ENCODE results near the gene BST1.
A peak's percentile ranks its signal among the peaks of the same experiment; 100 is the strongest.

Gene BST1

GRCh38 chr4:15702941-15703403 lies at the start of gene BST1:
BST1 (plus strand) TSS chr4:15703065; CDS start chr4:15703145, 80 bp downstream.
- DNase-seq (ENCODE audit: low read depth), result no peak
- peak within 1 kb of the TSS; percentile 48 for H3K4me3 ChIP-seq (ENCODE audit: low read depth, low read length)

- peak overlapping the region; percentile 82 for H3K4me3 ChIP-seq (ENCODE audit: low read depth, low read length)
- no peak for DNase-seq (ENCODE audit: low read depth)
Measured at GRCh38 chr4:15653420-15653819, 49.4 kb upstream of the BST1 start.

GRCh38 chr4:15653864-15654592 lies 48.8 kb upstream of the BST1 start:
- DNase-seq (ENCODE audit: low read depth), result no peak
- H3K4me3 ChIP-seq (ENCODE audit: low read depth, low read length), result peak overlapping the region; percentile 82

- peak overlapping the region; percentile 82 for H3K4me3 ChIP-seq (ENCODE audit: low read depth, low read length)
- DNase-seq (ENCODE audit: low read depth), result no peak
Measured at GRCh38 chr4:15654593-15655222, 48.2 kb upstream of the BST1 start.

GRCh38 chr4:15655223-15656037 lies 47.4 kb upstream of the BST1 start, which contains the start of gene FBXL5:
FBXL5 (minus strand) TSS chr4:15655357; CDS start chr4:15655287, 70 bp downstream.
- H3K4me3 ChIP-seq (ENCODE audit: low read depth, low read length), result peak within 1 kb of the TSS; percentile 82
- peak; percentile 57 for DNase-seq (ENCODE audit: low read depth)

GRCh38 chr4:15656038-15656470 lies 46.8 kb upstream of the BST1 start:
- H3K4me3 ChIP-seq (ENCODE audit: low read depth, low read length), result peak overlapping the region; percentile 82
- DNase-seq (ENCODE audit: low read depth), result no peak

- no peak for DNase-seq (ENCODE audit: low read depth)
- no peak overlapping the region for H3K4me3 ChIP-seq (ENCODE audit: low read depth, low read length)
Measured at GRCh38 chr4:15657366-15657765, 45.5 kb upstream of the BST1 start.

GRCh38 chr4:15658136-15658770 lies 44.6 kb upstream of the BST1 start:
- DNase-seq (ENCODE audit: low read depth), result no peak
- no peak overlapping the region for H3K4me3 ChIP-seq (ENCODE audit: low read depth, low read length)

- DNase-seq (ENCODE audit: low read depth), result no peak
- no peak overlapping the region for H3K4me3 ChIP-seq (ENCODE audit: low read depth, low read length)
Measured at GRCh38 chr4:15658781-15659180, 44.1 kb upstream of the BST1 start.

GRCh38 chr4:15659768-15660570 lies 42.9 kb upstream of the BST1 start:
- H3K4me3 ChIP-seq (ENCODE audit: low read depth, low read length), result no peak overlapping the region
- DNase-seq (ENCODE audit: low read depth), result peak; percentile 52

GRCh38 chr4:15665753-15666365 lies 37.0 kb upstream of the BST1 start:
- no peak for DNase-seq (ENCODE audit: low read depth)
- H3K4me3 ChIP-seq (ENCODE audit: low read depth, low read length), result no peak overlapping the region

GRCh38 chr4:15667006-15667405 lies 35.9 kb upstream of the BST1 start:
- no peak for DNase-seq (ENCODE audit: low read depth)
- no peak overlapping the region for H3K4me3 ChIP-seq (ENCODE audit: low read depth, low read length)

GRCh38 chr4:15668566-15669435 lies 34.1 kb upstream of the BST1 start:
- no peak overlapping the region for H3K4me3 ChIP-seq (ENCODE audit: low read depth, low read length)

GRCh38 chr4:15670576-15670975 lies 32.3 kb upstream of the BST1 start:
- no peak for DNase-seq (ENCODE audit: low read depth)
- H3K4me3 ChIP-seq (ENCODE audit: low read depth, low read length), result no peak overlapping the region

More at GRCh38 chr4:15668566-15669435, 34.1 kb upstream of the BST1 start:
- DNase-seq (ENCODE audit: low read depth), result no peak

- H3K4me3 ChIP-seq (ENCODE audit: low read depth, low read length), result no peak overlapping the region
- DNase-seq (ENCODE audit: low read depth), result no peak
Measured at GRCh38 chr4:15672101-15672500, 30.8 kb upstream of the BST1 start.

GRCh38 chr4:15673337-15673736 lies 29.5 kb upstream of the BST1 start:
- DNase-seq (ENCODE audit: low read depth), result no peak
- no peak overlapping the region for H3K4me3 ChIP-seq (ENCODE audit: low read depth, low read length)

GRCh38 chr4:15674046-15674445 lies 28.8 kb upstream of the BST1 start:
- DNase-seq (ENCODE audit: low read depth), result no peak
- H3K4me3 ChIP-seq (ENCODE audit: low read depth, low read length), result no peak overlapping the region
